HG03108 (cell line): ENCODE data around the gene NDUFB3.
"Not testable (repeated sequence)": the region's sequence is repeated elsewhere in the genome, so short reads cannot be mapped to it uniquely, and the experiment has no call there.

ENCODE experiments used
- ATAC-seq: cut with Tn5 transposase; IDR thresholded peaks from one replicate; pipeline ENCODE4 v1.9.1; 2021; ENCODE audit warnings: moderate library complexity; ENCODE audit not compliant: unreplicated experiment

NDUFB3 gene

GRCh38 chr2:201071479-201072200, at the start of gene NDUFB3, which contains the start of gene HYCC2:
NDUFB3 (plus strand) TSS chr2:201072001; CDS start chr2:201078883, 6,882 bp downstream.
HYCC2 (minus strand) TSS chr2:201071671; CDS start chr2:201024009, 47,662 bp downstream.
- ATAC-seq = peak; percentile 95

GRCh38 chr2:201024518-201024917, 47.3 kb upstream of the NDUFB3 start:
- ATAC-seq = no peak

GRCh38 chr2:201034355-201034754, 37.4 kb upstream of the NDUFB3 start:
- ATAC-seq = not testable (repeated sequence)

DNA sequence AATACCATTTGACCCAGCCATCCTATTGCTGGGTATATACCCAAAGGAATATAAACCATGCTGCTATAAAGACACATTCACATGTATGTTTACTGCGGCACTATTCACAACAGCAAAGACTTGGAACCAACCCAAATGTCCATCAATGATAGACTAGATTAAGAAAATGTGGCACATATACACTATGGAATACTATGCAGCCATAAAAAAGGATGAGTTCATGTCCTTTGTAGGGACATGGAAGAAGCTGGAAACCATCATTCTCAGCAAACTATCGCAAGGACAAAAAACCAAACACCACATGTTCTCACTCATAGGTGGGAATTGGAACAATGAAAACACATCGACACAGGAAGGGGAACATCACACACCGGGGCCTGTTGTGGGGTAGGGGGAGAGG, 33.4 kb upstream of the NDUFB3 start:
- ATAC-seq = not testable (repeated sequence)

DNA sequence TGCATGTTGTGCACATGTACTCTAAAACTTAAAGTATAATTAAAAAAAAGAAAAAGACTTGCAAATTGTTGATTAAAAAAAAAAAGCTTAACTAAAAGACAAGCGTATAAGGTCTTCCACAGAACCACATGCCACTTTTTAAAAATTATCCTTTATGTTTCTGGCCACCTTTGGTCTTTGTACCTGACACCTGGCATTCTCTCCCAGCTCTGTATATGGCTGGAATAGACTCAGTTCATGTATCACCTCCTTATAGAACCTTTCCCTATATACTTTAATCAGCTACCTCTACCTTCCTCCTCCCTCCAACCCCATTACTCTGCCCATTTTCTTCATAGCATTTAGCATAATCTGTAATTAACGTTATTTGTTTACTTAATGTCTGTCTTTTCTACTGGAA, 32.9 kb upstream of the NDUFB3 start:
- ATAC-seq = no peak

DNA sequence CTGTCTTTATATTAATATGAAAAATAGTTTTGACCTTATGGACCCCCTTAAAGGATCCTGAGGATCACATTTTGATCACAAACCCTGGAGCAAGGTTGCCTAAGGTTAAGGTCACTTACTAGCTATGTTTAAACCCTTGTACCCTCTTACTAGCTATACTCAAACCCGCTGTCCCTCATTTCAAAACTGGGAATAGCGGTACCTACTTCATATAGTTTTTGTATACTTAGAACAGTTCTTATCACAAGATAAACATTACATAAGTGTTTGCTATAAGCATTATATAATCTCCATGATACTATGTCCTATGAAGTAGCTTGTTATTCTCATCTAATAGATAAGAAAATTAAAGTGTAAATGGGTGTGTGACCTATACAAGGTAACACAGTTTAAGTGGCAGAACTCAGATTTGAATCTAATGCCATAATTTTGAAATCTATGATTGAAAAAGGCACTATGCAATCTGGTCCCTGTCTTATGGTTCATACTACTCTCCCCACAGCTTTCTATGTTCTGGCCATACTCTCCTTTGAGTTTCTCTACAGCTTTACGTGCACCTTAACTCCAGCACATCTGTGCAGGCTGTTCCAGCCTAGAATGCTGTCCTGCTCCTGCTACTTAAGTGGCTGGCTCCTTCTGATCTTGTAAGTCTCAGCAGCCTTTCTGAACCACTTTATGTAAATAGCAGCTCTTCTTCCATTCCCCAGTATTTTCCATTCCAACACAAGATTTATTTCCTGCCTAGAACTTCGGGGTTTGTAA, 30.8 kb upstream of the NDUFB3 start:
- no peak for ATAC-seq

DNA sequence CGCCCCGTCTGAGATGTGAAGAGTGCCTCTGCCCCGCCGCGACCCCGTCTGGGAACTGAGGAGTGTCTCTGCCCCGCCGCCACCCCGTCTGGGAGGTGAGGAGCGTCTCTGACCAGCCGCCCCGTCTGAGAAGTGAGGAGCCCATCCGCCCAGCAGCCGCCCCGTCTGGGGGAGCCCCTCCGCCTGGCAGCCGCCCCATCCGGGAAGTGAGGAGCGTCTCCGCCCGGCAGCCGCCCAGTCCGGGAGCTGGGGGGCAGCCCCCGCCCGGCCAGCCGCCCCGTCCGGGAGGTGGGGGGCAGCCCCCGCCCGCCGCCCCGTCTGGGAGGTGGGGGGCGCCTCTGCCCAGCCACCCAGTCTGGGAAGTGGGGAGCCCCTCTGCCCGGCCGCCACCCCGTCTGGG, 29.4 kb upstream of the NDUFB3 start:
- not testable (repeated sequence) for ATAC-seq

GRCh38 chr2:201043050-201043449, 28.8 kb upstream of the NDUFB3 start:
- not testable (repeated sequence) for ATAC-seq

- ATAC-seq = no peak
These were observed 24.9 kb upstream of the NDUFB3 start for GRCh38 chr2:201046881-201047280.

DNA sequence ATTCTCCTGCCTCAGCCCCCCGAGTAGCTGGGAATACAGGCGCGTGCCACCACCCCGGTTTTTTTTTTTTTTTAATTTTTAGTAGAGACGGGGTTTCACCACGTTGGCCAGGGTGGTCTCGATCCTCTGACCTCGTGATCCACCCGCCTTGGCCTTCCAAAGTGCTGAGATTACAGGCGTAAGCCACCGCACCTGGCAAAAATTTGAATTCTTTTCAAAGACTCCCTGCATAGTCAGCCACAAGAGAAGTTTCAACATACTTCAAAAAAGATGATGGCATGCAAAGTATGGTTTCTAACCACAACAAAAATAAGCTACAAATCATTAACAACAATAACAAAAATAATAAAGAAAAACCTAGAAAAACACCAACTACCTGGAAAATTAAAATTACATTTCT, 22.3 kb upstream of the NDUFB3 start:
- ATAC-seq = no peak

- no peak for ATAC-seq
These were observed 14.7 kb upstream of the NDUFB3 start for GRCh38 chr2:201057087-201057521.

DNA sequence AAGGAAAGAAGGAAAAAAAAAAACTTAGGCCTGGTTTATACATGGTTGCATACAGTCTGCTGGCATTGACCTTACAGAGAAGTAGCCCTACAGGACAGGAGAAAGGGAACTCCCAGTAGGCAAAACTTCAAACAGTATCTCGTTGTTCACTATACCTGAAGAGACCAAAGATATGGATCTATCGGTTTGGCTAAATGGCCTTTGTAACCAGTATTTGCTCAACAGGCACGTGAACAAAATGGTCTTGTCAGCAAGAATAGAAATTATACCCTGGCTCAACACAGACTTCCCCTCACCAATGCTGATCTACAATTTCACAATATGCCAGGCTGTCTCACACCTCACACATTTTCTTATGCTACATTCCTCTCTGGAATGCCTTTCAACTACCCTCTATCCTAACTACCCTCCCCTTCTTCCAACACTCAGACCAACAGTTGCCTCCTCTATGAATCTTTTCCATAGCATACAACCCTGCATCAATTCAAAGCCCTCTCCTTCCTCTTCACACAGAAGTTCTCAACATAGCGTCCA, 14.0 kb upstream of the NDUFB3 start:
- ATAC-seq = no peak

DNA sequence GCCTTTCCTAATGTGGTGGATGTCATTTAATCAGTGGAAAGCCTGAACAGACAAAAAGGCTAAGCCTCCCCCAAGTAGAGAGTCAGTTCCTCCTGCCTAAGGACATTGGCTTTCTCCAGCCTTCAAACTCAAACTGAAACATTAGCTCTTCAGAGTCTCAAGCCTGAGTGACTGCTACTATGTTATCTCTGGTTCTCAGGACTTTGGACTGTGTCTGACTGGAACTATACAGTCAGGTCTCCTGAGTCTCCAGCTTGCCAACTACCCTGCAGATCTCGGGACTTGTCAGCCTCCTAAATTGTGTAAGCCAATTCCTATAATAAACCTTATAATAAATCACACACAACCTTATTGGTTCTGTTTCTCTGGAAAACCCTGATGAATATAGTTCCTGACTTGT, 12.9 kb upstream of the NDUFB3 start:
- ATAC-seq = no peak

GRCh38 chr2:201059961-201060755, 11.6 kb upstream of the NDUFB3 start:
- no peak for ATAC-seq

DNA sequence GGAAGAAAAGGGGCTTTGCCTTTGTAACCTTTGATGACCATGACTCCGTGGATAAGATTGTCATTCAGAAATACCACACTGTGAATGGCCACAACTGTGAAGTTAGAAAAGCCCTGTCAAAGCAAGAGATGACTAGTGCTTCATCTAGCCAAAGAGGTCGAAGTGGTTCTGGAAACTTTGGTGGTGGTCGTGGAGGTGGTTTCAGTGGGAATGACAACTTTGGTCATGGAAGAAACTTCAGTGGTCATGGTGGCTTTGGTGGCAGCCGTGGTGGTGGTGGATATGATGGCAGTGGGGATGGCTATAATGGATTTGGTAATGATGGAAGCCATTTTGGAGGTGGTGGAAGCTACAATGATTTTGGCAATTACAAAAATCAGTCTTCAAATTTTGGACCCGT, 8.3 kb upstream of the NDUFB3 start:
- ATAC-seq = not testable (repeated sequence)

DNA sequence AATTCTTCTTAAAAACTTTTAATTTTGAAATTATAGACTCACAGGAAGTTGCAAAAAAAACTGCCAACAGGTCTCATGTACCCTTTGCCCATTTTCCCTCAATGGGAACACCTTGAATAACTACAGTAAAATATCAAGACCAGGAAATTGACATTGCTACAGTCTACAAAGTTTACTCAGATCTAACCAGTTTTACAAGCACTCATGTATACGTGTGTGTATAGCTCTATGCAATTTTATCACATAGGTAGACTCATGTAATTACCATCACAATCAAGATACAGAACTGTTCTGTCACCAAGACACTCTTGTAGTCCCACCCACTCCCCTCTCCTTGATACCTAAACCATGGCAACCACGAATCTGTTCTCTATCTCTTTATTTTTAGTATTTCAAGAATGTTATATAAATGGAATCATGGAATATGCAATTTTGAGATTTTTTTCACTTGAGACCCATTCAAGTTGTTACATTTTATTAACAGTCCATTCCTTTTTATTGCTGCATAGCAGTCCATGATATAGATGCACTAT, 6.9 kb upstream of the NDUFB3 start:
- ATAC-seq = no peak

- ATAC-seq = peak; percentile 4
These were observed 788 bp upstream of the NDUFB3 start for GRCh38 chr2:201070948-201071478.

GRCh38 chr2:201072201-201072530, 365 bp downstream of the NDUFB3 start:
- peak; percentile 0 for ATAC-seq

- ATAC-seq = no peak
These were observed 1.3 kb downstream of the NDUFB3 start for GRCh38 chr2:201073071-201073470.

GRCh38 chr2:201074996-201075395, 3.2 kb downstream of the NDUFB3 start:
- ATAC-seq = no peak

DNA sequence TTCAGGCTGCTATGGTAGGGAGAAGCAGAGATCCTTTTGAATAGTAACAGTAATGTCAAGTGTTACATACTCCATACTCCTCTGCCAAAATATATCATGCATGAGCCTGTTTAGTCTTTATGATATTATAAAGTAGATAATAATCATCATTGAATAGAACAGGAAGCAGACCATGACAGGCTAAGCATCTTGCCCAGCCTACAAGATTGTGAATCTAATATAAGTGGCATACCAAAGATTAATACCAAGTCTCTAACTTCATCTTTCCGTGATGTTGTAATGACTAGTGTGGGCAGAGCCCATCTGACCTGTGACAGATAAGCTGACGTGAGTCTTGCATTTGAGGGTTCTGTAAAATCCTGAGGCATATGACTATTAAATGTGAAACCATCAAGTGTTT, 13.1 kb downstream of the NDUFB3 start:
- no peak for ATAC-seq
